Right cardiac atrium (tissue), 5 donors: ENCODE data around the gene PRDX3. TPM values are rescaled to one million over a fixed set of nuclear protein-coding genes. Genes with fewer than 3 reads are reported as not detected.
"Not testable (repeated sequence)": the region's sequence is repeated elsewhere in the genome, so short reads cannot be mapped to it uniquely, and the experiment has no call there.

ENCODE experiments used
- ATAC-seq, 2 donors: fragments of 200-7000 bp; cut with Tn5 transposase; one replicate each; pipeline versions ENCODE4 v1.8.0 to v1.9.1; 2020; ENCODE audit warnings: moderate library complexity in 2 of 2, mild to moderate bottlenecking in 1 of 2
- DNase-seq, 3 donors: peaks; one replicate each; pipeline ENCODE4 v3.0.0-alpha.2; 2020
- H3K27ac ChIP-seq: one replicate; pipeline ENCODE4 v1.5.1; 2013; ENCODE audit warnings: mild to moderate bottlenecking, low read length, control low read depth, moderate library complexity
- H3K27me3 ChIP-seq: one replicate; pipeline ENCODE4 v1.6.1; 2013; ENCODE audit not compliant: control insufficient read depth, insufficient read depth
- H3K4me1 ChIP-seq: one replicate; pipeline ENCODE4 v1.6.1; 2013; ENCODE audit warnings: low read length; ENCODE audit not compliant: control insufficient read depth, insufficient read depth
- H3K4me3 ChIP-seq: one replicate; pipeline ENCODE4 v1.5.1; 2013; ENCODE audit warnings: low read length, control low read depth
- H3K9me3 ChIP-seq: one replicate; pipeline ENCODE4 v1.6.1; 2013; ENCODE audit warnings: low read length; ENCODE audit not compliant: control insufficient read depth
- WGBS: extraction: QIAGEN DNeasy Blood & Tissue Kit; methylation state at CpG from one replicate; pipeline ENCODE4 v1.1.7; 2013; 5-methylcytosine and 5-hydroxymethylcytosine counted together
- intact Hi-C, 4 donors: fragments of 100-400 bp; cut with DNase I; formaldehyde crosslinking; loops; one replicate each; pipeline versions ENCODE4 v1.11.0 to v1.14.0; 2022 to 2023
- polyA plus RNA-seq: library from polyadenylated mRNA; stranded (reverse); fragments of 200-250 nt; gene quantifications from one replicate; pipeline ENCODE4 v1.2.3, GENCODE V29; 2013
- total RNA-seq, 4 donors: library from RNA; stranded (reverse); fragmentation: NEBNext Ultra II Directional; extraction: Animal tissue kit (Norgen Biotek cat#: 25700); gene quantifications; one replicate each; pipeline ENCODE4 v1.2.1, GENCODE V29; 2021
- donor health status: healthy with polysubstance abuse.
- donor health status: DM: no; HTN: yes; CAD: no.
- donor health status: DM: no; HTN: no; CAD: no.
- donor health status: DM: no; HTN: yes; CAD: no; lungs with severe emphysema.
- donor health status: DM: yes; HTN: yes; CAD: no.

The PRDX3 gene
- total and polyA plus RNA-seq, 5 donors = 163 to 233 (median 193) TPM

GRCh38 chr10:119162452-119163092, 16.0 kb downstream of the PRDX3 start:
- H3K27ac ChIP-seq = no peak overlapping the region
- H3K4me3 ChIP-seq = no peak overlapping the region
- intact Hi-C loops = no loop called here
- 94% methylated on average over 5 of the region's 5 CpGs for WGBS
- no peak for ATAC-seq
- H3K9me3 ChIP-seq = no peaks in the 10 kb centered on the region
- H3K4me1 ChIP-seq = no peaks in the 10 kb centered on the region
- no peaks in the 10 kb centered on the region for H3K27me3 ChIP-seq
- no peak for DNase-seq

DNA sequence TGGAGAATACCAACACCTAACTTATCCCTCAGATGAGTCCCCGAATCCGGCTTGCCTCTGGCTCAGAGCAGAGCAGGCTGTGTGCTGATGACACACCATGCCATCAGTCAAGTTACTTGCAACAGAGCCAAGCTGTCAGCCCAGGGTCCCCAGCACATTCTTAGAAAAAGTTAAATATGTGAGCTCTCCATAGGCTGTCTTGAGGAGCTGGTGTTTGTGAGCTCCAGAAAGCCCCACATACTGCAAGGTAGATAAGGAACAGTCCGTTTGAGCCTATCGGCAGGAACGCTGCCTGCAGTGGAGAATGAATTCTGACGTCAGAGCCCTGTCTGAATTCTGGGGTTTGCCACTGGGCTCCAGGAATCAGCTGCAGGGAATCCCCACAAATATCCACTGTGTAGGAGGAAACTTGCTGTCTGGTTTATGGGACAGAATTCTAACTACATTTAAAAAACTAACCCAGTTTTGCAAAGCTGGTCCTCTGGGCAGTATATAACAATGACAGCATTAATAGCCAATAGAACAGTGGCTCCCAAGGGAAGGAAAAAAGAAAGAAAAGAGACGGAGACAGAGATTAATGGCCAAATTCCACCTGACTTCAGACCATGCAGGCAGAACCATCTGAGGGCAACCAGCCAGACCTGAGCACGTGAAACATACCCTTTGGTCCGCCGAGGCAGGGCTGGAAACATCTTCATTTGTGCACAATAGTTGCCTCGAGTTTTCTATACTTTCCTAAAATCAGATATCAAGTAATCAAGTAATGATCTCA, 16.7 kb downstream of the PRDX3 start:
- Histone ChIP-seq H3K27ac (no peak overlapping the region), H3K27me3 (no peaks in the 10 kb centered on the region), H3K9me3 (no peaks in the 10 kb centered on the region), H3K4me3 (no peak overlapping the region), H3K4me1 (no peaks in the 10 kb centered on the region)
- DNase-seq = no peak
- intact Hi-C loops = no loop called here
- no peak for ATAC-seq
- WGBS = 57% methylated on average over 11 of the region's 11 CpGs

DNA sequence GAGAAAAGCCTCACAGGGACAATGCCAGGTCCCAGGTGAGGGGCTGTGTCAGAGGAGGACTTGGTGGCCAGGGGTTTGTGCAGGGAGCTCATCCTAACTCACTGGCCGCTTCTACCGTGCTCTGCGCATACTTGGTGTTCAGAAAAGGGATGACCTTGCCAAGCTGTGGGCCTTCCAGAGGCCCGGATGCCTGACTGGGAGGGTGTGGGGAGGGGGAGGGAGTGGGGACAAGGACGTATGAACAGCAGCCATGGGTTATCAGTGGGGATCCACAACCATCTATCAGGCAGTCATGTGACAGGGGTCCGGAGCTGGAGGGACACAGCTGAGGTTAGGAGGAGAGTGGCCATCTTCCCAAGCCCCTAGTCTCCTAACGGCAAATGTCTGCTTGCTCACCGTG, 19.3 kb downstream of the PRDX3 start:
- 72% methylated on average over 8 of the region's 8 CpGs for WGBS
- intact Hi-C loops = loop anchor here in 1 of 4 donors (10.0 kb wide), 1 partner anchor 115 kb away; no protein-coding TSS in a partner anchor

GRCh38 chr10:119153661-119154060, 25.0 kb downstream of the PRDX3 start:
- DNase-seq (no peak), ATAC-seq (no peak)
- Histone ChIP-seq H3K4me1 (no peaks in the 10 kb centered on the region), H3K27ac (no peak overlapping the region), H3K27me3 (no peaks in the 10 kb centered on the region), H3K4me3 (no peak overlapping the region), H3K9me3 (no peaks in the 10 kb centered on the region)
- WGBS = 97% methylated on average over 12 of the region's 12 CpGs
- intact Hi-C loops = loop anchor here in 1 of 4 donors (10.0 kb wide), 1 partner anchor 109 kb away; no protein-coding TSS in a partner anchor

More for the DNA sequence above, 19.3 kb downstream of the PRDX3 start:
- Histone ChIP-seq H3K27me3 (no peaks in the 10 kb centered on the region), H3K4me3 (no peak overlapping the region), H3K9me3 (no peaks in the 10 kb centered on the region), H3K4me1 (no peaks in the 10 kb centered on the region), H3K27ac (no peak overlapping the region)
- no peak for DNase-seq
- peak in 1 of 2 donors; percentile 15 for ATAC-seq

DNA sequence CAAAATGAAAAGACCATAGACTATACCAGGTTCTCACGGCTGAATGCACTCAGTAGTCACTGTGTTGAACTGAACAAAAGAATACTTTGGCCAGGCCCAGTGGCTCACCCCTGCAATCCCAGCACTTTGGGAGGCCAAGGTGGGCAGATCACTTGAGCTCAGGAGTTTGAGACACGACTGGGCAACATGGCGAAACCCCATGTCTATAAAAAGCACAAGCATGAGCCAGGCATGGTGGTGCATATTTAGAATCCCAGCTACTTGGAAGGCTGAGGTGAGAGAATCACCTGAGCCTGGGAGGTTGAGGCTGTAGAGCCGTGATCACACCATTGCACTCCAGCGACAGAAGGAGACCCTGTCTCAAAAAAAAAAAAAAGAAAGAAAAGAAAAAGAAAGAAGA, 25.6 kb downstream of the PRDX3 start:
- Histone ChIP-seq H3K27ac (no peak overlapping the region), H3K9me3 (no peaks in the 10 kb centered on the region), H3K27me3 (no peaks in the 10 kb centered on the region), H3K4me1 (no peaks in the 10 kb centered on the region), H3K4me3 (no peak overlapping the region)
- no peak for DNase-seq
- ATAC-seq = no peak
- intact Hi-C loops = loop anchor here in 1 of 4 donors (10.0 kb wide), 1 partner anchor 108 kb away; no protein-coding TSS in a partner anchor
- WGBS = 89% methylated on average over 5 of the region's 5 CpGs

DNA sequence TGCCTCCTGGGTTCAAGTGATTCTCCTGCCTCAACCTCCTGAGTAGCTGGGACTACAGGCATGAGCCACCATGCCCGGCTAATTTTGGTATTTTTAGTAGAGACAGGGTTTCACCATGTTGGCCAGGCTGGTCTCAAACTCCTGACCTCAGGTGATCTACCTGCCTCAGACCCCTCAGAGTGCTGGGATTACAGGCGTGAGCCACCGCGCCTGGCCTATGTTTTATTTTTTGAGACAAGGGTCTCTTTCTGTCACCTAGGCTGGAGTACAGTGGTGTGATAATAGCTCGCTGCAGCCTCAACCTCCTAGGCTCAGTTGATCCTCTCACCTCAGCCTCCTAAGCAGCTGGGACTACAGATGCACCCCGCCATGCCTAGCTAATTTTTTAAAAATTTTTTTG, 27.0 kb downstream of the PRDX3 start:
- H3K4me1 ChIP-seq, DNase-seq, H3K27me3 ChIP-seq, H3K4me3 ChIP-seq, H3K9me3 ChIP-seq, H3K27ac ChIP-seq, ATAC-seq: not testable (repeated sequence)
- intact Hi-C loops = loop anchor here in 1 of 4 donors (10.0 kb wide), 1 partner anchor 107 kb away; no protein-coding TSS in a partner anchor
- WGBS = 96% methylated on average over 6 of the region's 6 CpGs

GRCh38 chr10:119149729-119150128, 28.9 kb downstream of the PRDX3 start:
- Histone ChIP-seq H3K4me3 (no peak overlapping the region), H3K9me3 (no peaks in the 10 kb centered on the region), H3K4me1 (no peaks in the 10 kb centered on the region), H3K27me3 (no peaks in the 10 kb centered on the region), H3K27ac (no peak overlapping the region)
- intact Hi-C loops = loop anchor here in 1 of 4 donors (10.0 kb wide), 1 partner anchor 105 kb away; no protein-coding TSS in a partner anchor
- 86% methylated on average over 13 of the region's 13 CpGs for WGBS
- DNase-seq (no peak), ATAC-seq (no peak)

DNA sequence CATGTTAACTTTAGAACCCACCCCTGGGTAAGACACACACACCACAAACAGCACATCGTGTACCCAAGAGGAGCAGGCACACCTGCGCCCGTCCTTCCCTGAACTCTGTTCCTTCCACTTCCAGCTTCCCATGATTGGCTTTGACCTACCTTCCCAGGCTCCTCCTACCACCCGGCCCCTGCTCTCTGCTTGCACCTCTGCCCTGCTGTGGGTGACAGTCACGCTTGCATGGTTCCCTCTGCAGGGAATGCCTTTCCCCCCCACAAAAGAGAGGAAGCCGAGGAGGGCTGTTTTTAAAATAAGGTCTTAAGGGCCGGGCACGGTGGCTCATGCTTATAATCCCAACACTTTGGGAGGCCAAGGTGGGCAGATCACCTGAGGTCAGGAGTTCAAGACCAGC, 29.5 kb downstream of the PRDX3 start:
- no peaks in the 10 kb centered on the region for H3K9me3 ChIP-seq
- 96% methylated on average over 8 of the region's 8 CpGs for WGBS
- intact Hi-C loops = no loop called here

GRCh38 chr10:119143657-119144056, 35.0 kb downstream of the PRDX3 start:
- intact Hi-C loops = no loop called here
- Histone ChIP-seq H3K4me3 (no peak overlapping the region), H3K4me1 (no peaks in the 10 kb centered on the region), H3K27me3 (no peaks in the 10 kb centered on the region), H3K9me3 (no peaks in the 10 kb centered on the region), H3K27ac (no peak overlapping the region)
- 92% methylated on average over 10 of the region's 10 CpGs for WGBS
- DNase-seq = no peak
- no peak for ATAC-seq

More for the DNA sequence above, 29.5 kb downstream of the PRDX3 start:
- Histone ChIP-seq H3K27me3 (no peaks in the 10 kb centered on the region), H3K27ac (no peak overlapping the region), H3K4me1 (no peaks in the 10 kb centered on the region), H3K4me3 (no peak overlapping the region)
- ATAC-seq (no peak), DNase-seq (no peak)

GRCh38 chr10:119140603-119141245, 37.9 kb downstream of the PRDX3 start:
- no peaks in the 10 kb centered on the region for H3K9me3 ChIP-seq
- WGBS = 82% methylated on average over 21 of the region's 21 CpGs
- no peak overlapping the region for H3K4me3 ChIP-seq
- peak in 1 of 3 donors; percentile 45 for DNase-seq
- H3K27me3 ChIP-seq = no peaks in the 10 kb centered on the region
- H3K4me1 ChIP-seq = no peaks in the 10 kb centered on the region
- H3K27ac ChIP-seq = no peak overlapping the region
- no peak for ATAC-seq
- intact Hi-C loops = no loop called here
